ENCODE measurements around the gene COL6A2.
"Not testable (repeated sequence)": the region's sequence is repeated elsewhere in the genome, so short reads cannot be mapped to it uniquely, and the experiment has no call there.

The COL6A2 gene

DNA sequence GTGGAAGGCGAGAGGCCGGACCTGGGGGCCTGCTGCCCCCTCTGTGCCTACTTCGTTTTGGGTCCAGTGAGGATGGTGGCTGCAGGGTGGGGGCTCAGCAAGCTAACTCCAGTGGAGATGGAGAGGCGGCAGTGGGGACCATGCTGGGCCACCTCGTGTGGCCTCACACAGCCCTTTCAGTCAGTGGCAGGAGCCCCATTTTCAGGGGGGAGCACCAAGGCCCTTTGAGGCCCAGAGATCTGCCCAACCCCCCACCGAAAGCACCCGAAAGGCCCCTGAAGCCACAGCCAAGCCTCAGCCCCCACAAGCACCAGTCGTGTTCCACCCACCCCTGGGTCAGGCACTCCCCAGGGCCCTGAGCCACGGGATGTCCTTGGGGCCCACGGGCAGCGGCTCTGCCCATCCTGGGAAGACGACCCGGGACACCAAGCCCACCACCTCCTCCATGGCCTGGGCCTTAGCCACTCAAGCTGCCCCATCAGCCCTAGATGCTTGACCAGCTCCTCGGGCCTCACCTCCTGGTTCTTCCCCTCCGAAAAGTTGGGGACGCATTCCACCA, 57.1 kb downstream of the COL6A2 start:
- DNase-seq (ENCODE audit: low read depth in 4 of 4, low spot score in 1 of 4), result no peak

DNA sequence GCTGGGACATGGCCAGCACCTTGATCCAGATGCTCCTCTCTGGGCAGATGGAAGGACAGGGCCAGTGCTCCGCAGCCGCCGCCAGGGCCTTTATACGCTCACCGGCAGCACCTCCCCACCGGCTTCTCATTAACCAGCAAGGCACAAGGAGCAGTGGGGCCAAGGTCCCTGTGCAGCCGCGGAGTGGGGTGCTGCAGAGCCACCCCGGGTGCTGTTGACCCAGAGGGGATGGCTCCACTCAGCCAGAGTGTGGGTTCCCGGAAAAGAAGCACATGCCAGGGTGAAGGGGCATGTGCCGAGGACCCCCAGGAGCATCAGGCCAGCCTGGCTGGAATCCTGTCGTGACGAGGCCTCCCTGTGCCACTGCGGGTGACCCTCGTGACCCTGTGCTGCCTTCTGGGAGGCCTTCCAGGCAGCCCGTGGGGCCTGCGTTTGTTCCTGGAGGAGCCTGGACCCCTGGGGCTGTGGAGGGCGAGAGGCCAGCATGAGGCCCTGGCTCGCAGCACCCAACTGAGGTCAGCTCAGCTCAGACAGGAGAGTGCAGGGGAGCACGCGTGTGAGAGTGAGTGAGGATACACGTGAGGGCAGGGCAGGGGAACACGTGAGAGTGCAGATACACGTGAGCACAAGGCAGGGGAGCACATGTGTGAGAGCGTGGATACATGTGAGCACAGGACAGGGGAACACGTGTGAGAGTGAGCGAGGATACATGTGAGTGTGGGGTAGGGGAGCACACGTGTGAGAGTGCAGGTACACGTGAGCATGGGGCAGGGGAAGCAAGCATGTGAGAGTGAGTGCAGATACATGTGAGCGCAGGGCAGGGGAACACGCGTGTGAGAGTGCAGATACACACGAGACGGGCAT, 57.8 kb downstream of the COL6A2 start, which contains the start of gene FTCD:
FTCD (minus strand) TSS at position 66 of the 864 bp plus-strand sequence; CDS start at position 10, 56 bp downstream.
- DNase-seq (ENCODE audit: low read depth in 4 of 4, low spot score in 1 of 4), result no peak

DNA sequence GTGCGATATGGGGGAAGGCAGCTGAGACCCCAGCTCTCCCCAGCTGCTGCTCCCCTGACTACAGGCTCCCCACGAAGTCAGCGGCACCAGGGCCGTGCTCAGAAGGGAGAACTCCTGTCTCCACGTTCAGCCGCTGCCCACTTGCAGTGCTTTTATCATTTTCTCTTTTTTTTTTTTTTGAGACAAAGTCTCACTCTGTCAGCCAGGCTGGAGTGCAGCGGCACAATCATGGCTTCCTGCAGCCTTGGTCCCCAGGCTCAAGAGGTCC, 58.4 kb downstream of the COL6A2 start:
- no peak for DNase-seq (ENCODE audit: low read depth in 4 of 4, low spot score in 1 of 4)

DNA sequence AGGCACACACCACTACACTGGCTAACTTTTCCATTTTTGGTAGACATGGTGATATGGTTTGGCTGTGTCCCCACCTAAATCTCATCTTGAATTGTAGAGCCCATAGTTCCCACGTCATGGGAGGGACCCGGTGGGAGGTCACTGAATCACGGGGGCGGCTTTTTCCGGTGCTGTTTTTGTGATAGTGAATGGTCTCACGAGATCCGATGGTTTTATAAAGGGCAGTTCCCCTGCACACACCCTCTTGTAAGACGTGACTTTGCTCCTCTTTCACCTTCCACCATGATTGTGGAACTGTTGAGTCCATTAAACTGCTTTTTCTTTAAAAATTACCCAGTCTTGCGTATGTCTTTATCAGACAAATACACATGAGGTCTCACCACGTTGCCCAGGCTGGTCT, 58.8 kb downstream of the COL6A2 start:
- no peak for DNase-seq (ENCODE audit: low read depth in 4 of 4, low spot score in 1 of 4)

DNA sequence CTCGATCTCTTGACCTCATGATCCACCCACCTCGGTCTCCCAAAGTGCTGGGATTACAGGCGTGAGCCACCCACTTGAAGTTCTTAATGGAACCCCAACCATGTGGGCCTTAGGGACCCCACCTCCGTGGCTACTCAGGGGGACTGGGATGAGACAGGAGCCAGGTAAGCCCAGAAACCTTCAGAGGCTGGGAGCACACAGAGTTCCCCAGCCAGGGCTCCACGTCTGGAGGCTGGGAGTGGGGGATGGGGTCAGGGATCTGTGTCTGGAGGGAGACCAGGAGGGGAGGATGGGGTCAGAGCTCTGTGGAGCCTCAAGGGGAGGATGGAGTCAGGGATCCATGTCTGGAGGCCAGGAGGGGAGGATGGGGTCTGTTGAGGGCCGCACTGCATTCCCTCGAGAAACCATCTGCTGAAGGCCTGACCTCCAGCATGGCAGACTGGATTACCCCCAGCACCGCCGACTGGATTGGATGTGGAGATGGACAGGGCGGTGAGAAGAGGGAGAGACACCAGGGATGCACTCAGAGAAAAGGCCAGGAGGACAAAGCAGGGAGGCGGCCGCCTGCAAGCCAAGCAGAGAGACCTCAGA, 59.6 kb downstream of the COL6A2 start:
- DNase-seq (ENCODE audit: low read depth in 4 of 4, low spot score in 1 of 4), result no peak

DNA sequence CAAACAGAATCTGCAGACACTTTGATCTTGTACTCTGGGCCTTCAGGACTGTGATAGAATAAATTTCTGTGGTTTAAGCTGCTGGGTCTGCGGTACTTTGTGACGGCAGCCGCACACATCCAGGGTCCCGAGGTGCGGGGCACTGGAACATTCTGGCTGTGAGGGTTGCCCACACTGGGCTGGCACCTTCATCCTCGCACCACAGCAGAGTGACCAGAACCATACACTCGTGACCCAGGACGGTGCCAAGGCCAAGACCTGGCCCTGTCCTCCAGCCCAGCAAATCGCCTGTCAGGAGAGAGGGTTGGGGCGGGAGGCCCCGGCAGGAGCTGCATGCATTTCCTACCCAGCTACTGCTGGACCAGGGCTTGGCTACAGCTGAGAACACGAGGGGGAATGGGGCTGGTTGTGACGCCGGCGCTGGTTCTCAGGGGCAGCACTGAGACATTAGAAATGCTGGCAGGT, 60.1 kb downstream of the COL6A2 start:
- DNase-seq (ENCODE audit: low read depth in 4 of 4, low spot score in 1 of 4), result no peak

DNA sequence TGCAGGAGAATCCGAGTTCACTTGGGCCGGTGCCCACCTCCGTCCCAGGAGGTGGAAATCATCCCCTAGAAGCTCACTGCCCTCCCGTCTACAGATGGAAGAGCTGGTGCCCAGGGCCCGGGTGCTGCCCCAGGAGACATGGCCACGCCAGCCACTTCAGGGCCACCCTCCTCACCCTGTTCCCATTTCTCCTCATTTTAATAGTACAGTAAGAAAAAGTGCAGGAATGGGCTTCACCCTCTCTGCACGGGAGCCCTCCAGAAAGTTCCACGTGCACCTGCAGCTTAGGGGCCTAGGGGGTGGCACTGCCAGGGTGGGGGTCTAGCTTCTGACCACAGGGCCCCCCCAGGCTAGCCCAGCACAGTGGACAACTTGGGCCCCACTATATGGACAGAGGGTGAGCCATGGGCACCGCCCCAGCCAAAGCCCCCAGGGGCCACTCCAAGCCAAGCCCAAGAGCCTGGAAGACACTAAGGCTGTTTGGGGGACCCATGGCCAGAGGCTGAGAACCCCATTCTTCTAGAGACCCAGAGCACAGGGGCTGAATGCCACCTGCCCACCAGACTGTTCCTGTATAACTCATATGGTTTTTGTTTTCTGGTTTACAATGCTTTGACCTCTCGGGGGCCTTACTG, 60.9 kb downstream of the COL6A2 start:
- no peak for DNase-seq (ENCODE audit: low read depth in 4 of 4, low spot score in 1 of 4)

DNA sequence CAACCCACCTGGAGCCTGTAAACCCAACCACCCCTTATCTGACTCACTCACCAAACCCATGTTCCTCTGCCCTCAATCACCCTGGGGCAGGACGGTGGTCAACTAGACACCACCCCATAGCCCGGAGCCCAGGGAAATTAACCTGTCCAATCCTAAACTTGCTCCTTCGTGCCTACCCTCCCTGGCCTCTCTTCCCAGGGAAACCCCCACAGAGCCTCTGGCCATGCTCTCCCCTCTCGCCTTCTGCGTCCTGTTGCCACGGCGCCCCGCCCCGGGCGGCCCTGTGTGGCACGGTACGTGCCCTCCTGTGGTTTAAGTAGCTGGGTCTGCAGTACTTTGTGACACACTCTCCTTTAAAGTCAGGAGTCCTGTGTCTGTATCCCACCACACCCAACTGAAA, 61.5 kb downstream of the COL6A2 start:
- no peak for DNase-seq (ENCODE audit: low read depth in 4 of 4, low spot score in 1 of 4)

DNA sequence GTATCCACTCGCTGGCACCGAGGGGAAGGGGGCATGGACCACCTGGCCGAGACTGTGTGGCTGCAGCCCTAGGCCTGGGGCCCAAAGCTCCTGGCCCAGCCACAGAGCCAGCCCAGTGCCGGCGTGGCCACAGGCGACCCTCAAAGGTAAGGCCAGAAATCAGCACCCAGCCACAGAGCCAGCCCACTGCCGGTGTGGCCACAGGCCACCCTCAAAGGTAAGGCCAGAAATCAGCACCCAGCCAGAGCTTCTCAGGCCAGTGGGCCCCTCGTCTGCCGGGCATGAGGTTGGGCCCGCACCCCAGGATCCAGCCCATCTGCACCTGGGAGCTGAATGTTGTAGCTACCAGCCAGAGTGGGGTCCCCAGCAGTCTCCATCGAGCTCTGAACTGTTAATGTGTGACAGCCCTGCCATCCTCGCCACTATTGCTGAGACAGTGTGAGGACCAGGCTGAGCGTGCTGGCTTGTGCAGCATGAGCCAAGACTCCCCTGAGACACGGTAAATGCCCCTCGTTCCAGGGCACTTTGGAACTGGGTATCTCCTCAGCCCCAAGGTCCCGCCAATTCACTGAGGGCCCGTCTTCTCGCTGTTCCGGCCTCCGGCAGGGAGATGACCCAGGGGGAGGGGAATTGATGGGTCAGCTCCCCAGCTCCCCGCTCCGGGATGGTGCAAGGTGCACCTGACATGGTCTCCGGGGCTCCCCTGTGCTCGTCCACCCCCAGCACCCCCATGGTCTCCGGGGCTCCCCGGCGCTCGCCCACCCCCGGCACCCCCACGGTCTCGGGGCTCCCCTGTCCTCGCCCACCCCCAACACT, 62.1 kb downstream of the COL6A2 start:
- no peak for DNase-seq (ENCODE audit: low read depth in 4 of 4, low spot score in 1 of 4)

DNA sequence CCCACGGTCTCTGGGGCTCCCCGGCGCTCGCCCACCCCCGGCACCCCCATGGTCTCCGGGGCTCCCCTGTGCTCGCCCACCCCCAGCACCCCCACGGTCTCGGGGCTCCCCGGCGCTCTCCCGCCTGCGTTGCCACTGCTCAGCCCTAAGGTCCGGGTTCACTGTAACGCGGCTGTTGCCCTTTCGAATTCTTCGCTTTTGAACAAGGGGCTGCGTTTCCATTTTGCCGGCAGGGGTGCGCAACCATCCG, 62.7 kb downstream of the COL6A2 start:
- DNase-seq (ENCODE audit: low read depth in 4 of 4, low spot score in 1 of 4), result no peak

DNA sequence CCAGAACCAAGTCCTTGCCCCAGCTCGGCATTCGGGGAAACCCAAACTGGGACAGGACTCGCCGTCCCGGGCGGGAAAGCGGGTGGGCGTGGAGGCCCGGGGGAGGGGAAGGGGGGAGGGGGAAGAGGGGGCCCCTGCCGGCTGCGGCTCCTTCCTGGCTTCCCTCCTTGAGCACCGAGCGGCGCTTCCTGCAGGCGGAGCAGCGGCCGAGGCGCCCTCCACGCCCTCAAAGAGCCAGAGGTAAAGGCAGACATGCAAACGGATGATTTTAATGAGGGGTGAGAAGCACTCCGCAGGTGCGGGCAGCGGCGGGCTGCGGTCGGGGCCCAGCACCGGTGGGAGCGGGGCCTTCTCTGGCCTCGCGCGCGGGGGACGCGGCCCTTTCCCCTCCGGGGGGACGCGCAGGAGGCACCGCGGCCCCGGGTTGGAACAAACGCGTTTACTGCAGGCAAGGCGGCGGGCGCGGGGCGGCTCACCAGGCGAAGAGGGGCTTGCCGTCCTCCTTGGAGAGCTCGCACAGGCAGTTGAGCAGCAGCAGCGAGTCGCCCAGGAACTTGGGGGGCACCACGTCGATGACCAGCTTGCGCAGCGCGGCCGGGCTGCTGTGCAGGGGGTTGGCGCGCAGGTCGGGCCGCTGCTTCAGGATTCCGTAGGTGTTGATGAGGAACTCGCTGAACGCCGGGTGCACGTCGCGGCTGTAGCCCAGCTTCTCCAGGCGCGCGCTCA, 63.2 kb downstream of the COL6A2 start:
- no peak for DNase-seq (ENCODE audit: low read depth in 4 of 4, low spot score in 1 of 4)

DNA sequence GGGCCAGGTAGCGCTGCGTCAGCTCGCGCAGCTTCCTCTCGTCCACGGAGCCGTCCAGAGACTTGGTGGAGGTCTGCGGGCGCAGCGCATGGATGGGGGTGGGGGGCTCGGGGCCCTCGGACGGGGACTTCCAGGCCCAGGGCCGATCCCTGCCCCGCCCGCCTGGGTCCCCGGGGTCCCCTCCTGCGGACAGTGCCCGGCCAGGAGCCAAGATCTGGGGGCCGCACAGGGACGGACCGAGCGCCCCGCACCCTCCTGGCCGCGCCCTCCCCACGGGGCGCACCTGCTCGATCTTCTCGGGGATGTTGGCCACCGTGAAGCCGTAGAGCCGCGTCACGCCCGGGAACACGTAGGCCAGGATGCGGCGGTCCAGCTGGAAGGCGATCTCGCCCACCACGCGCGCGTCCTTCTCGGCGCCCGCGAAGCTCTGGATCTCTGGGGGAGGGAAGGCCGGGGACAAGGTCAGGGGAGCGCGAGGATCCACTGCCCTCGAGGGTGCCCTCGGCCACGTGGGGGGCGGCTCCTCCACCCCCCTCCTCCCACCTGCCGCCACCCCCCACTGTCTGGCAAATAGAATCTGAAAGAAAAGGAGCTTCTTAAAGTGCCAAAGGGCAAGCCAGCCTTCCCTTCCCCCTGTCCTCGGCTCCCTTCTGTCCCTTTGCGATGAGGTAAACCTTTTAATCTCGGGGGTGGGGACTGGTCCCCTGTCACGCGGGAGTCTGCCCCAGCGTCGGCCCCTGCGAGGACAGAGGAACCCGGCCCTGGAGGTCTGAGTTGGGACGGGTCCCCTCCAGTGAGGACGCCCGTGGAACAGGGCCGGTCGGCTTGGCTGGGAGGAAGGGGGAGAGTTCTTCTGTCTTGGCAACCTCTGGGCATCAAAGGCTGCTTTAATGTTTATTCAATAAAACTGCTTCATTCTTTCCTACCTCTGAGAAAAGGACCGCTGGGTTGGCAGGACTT, 64.0 kb downstream of the COL6A2 start:
- no peak for DNase-seq (ENCODE audit: low read depth in 4 of 4, low spot score in 1 of 4)

DNA sequence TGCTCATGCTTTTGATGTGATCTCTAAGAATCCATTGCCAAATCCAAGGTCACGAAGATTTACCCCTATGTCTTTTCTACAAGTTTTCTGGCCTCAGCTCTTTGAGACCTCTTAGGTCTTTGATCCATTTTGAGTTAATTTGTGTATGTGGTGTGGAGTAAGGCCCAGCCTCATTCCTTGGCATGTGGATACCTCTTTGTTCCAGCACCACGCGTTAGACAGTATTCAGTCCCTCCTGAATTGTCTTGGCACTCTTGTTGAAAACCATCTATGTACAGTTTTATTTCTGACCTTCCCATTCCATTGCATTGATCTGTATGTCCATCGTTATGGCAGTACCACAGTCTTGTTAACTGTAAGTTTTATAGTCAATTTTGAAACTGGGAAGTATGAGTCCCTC, 65.5 kb downstream of the COL6A2 start:
- DNase-seq (ENCODE audit: low read depth in 4 of 4, low spot score in 1 of 4), result no peak

DNA sequence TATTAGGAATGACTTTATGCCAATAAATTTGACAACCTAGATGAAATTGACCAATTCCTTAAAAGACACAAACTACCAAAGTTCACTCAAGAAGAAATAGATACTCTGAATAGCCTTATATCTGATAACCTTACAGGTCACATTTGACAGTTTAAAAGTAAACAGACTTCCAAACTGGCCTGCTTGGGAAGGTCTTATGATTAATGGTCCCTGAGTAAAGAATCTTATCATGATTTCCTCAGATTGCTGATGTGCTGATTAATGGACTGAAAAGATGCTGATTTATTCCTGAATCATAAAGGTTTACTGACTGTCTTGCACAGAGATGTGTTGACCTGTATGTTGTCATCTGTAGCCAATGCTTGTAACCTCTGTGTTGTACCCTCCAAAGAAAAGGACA, 67.2 kb downstream of the COL6A2 start:
- no peak for DNase-seq (ENCODE audit: low read depth in 4 of 4, low spot score in 1 of 4)

DNA sequence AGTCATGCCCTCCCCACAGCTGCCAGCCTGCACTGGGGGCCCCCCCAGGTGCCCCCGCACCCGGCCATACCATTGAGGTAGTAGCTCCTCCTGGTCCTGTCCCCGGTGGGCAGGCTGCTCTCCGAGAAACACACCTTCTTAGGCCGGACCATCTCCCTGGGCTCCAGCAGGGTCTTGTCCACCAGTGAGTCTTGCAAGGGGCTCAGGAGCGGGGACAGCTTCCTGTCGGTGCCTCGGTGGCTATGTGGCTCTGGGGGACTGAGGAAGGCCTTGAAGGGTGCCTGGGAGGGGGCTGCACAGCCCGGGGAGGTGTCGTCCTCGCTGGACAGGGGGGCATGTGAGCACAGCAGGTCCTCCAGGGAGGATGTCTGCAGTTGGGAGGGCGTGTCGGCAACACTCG, 70.3 kb downstream of the COL6A2 start:
- no peak for DNase-seq (ENCODE audit: low read depth in 4 of 4, low spot score in 1 of 4)

DNA sequence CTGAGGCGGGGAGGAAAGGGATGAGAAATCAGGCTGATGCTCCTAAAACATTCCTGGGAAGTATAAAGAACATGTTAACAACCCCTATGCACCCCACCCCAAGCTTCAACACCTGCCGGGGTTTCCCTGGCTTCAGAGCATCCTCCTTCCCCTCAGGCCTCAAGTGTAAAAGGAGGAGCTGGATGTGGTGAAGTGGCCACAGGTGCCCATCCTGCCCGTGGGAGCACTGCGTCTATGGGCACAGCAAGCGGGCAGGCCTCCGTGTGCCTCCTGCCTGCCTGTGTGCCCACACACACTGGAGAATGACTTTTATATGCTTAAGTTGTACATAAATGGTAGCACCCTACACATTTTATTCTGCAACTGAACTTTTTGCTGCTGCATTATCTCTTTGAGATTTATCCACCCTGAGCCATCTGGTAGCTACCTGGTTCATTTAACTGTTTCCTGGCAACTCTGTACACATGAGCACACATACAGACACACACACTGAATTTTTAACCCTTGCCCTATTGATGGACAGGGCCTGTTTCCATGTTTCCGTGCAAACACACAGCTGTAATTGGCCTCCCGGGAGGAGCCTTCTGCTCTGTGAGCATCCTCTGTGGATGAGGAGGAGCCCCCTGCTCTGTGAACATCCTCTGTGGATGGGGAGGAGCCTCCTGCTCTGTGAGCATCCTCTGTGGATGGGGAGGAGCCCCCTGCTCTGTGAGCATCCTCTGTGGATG, 70.9 kb downstream of the COL6A2 start:
- DNase-seq (ENCODE audit: low read depth in 4 of 4, low spot score in 1 of 4), result no peak

DNA sequence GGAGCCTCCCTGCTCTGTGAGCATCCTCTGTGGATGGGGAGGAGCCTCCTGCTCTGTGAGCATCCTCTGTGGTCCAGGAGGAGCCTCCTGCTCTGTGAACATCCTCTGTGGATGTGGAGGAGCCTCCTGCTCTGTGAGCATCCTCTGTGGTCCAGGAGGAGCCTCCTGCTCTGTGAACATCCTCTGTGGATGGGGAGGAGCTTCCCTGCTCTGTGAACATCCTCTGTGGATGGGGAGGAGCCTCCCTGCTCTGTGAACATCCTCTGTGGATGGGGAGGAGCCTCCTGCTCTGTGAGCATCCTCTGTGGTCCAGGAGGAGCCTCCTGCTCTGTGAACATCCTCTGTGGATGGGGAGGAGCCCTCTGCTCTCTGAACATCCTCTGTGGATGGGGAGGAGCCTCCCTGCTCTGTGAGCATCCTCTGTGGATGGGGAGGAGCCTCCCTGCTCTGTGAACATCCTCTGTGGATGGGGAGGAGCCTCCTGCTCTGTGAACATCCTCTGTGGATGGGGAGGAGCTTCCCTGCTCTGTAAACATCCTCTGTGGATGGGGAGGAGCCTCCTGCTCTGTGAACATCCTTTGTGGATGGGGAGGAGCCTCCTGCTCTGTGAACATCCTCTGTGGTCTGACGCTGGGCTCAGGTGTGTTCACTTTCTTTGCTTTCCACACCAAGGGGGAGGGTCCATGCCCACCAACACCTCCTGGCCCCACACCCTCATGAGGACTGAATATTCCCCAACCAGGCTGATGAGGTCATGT, 72.7 kb downstream of the COL6A2 start:
- not testable (repeated sequence) for DNase-seq (ENCODE audit: low read depth in 4 of 4, low spot score in 1 of 4)

DNA sequence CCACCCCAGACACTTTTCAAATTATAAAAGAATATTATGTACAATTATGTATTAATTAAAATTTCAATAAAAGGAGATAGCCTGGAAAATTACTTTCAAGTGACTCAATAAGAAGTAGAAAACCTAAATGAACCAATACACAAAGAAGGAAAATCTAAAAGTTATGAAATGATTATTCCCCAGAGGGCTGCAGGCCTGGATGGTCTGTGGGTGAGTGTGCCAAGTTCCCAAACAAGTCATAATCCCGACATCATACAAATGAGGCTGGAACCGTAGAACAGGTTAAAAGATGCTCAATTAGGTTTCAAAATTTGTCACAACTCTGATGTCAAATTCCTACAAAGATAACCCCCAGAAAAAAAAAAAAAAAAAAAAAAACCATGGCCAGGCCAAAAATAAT, 73.7 kb downstream of the COL6A2 start:
- DNase-seq (ENCODE audit: low read depth in 4 of 4, low spot score in 1 of 4), result no peak

Data from stimulated activated CD4-positive, alpha-beta T cell treated with anti-CD3 and anti-CD28 coated beads, Interleukin-1b, Interleukin-23, amount 100 ng/mL, for 24 hours (primary cell).